Peyer's patch (tissue), 4 donors: Measurements from ENCODE around the gene MBTD1. TPM values are rescaled to one million over a fixed set of nuclear protein-coding genes. Genes with fewer than 3 reads are reported as not detected.

ENCODE experiments used
- DNase-seq, 3 donors: peaks; one replicate each; pipeline ENCODE4 v3.0.0-alpha.2; 2017 to 2019
- H3K27ac ChIP-seq, 4 donors: fragments of 200-600 bp; sonication (generic); one replicate each; pipeline ENCODE4 v1.5.1; 2016 to 2019
- H3K27me3 ChIP-seq, 2 donors: fragments of 200-600 bp; sonication (generic); one replicate each; pipeline ENCODE4 v1.5.1; 2019
- H3K36me3 ChIP-seq, 3 donors: fragments of 200-600 bp; sonication (generic); one replicate each; pipeline ENCODE4 v1.5.1; 2016 to 2019
- H3K4me1 ChIP-seq, 4 donors: fragments of 200-600 bp; sonication (generic); one replicate each; pipeline ENCODE4 v1.5.1; 2016 to 2019
- H3K4me3 ChIP-seq, 4 donors: fragments of 200-600 bp; sonication (generic); 1 replicate in 3 of 4; 2 replicates in 1 of 4; pipeline ENCODE4 v1.5.1; 2016 to 2019; ENCODE audit warnings: mild to moderate bottlenecking in 1 of 4
- H3K9me3 ChIP-seq, 4 donors: fragments of 200-600 bp; sonication (generic); one replicate each; pipeline ENCODE4 v1.5.1; 2016 to 2019; ENCODE audit warnings: mild to moderate bottlenecking in 1 of 4
- POLR2A ChIP-seq, 2 donors: fragments of 450-650 bp; IDR thresholded peaks; one replicate each; pipeline ENCODE4 v1.5.1; 2017; ENCODE audit warnings: antibody characterized with exemption in 2 of 2, mild to moderate bottlenecking in 2 of 2, moderate library complexity in 2 of 2
- total RNA-seq, 4 donors: library from RNA; depleted of rRNA; stranded (reverse); fragments of >200 nt; gene quantifications; one replicate each; pipeline ENCODE4 v1.1.0, GENCODE V29; 2016
- TF ChIP-seq, protein P1 (sequence below), 6 experiments: fragments of 450-650 bp in 4 of 6; fragments of 200-600 bp in 2 of 6; sonication (generic) in 1 of 6; IDR thresholded peaks; one replicate each; pipeline ENCODE4 v1.5.1; 2017 to 2019; ENCODE audit warnings: antibody characterized with exemption in 6 of 6, mild to moderate bottlenecking in 3 of 6, moderate library complexity in 1 of 6

MBTD1 gene
- total RNA-seq, 4 donors from 2014 or later: 13.2 to 27.6 (median 24.7) TPM

DNA sequence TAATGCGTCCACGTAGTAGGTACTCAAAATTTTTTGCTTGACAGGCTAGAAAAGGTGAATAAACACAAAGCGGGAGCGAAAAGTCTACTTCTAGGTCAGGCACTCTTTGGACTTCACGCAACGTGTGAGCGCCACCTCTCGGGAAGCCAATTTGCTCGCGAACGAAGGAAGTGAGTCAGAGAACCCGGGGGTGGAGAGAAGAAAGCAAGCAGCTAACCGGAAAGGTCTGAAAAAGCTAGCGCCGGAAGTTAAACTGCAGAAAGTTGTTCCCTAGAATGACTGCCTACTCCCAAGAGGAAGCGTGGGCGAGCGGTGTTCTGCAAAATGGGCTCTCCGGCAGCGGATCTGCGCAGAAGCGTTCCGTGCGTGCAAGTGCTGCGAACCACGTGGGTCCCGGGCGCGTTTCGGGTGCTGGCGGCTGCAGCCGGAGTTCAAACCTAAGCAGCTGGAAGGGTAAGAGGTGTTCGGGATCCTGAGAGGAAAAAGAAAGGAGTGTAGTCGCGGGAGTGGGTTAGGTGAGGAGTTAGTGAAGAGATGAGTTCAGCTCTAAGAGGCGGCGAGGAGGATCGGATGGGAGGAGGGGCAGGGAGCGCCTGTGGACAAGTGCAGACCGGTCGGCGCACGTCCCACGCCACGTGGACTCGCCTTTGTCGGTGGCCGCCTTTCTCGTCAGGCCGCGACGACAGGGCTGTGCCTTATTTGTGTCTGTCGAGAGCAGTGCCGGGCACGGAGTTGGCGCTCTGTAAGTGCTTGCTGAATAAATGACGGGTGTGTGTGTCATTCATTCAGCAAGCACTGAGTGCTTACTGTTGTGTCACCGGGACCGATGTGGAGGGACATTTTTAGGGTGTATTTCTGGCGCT lies 106.4 kb downstream of the MBTD1 start, which contains the start of gene NME1:
TSS of gene NME1 (plus strand) at position 350 of the 863 bp plus-strand sequence. CDS start 2,096 bp downstream, outside the sequence.
- Histone ChIP-seq H3K9me3 (no peaks in the 10 kb centered on the region), H3K4me3 (peak within 1 kb of the TSS; percentile 46 to 75 (median 62)), H3K4me1 (peaks cover 0 to 20% (median 0%) of the 10 kb centered on the region in 4 donors), H3K27me3 (no peaks in the 10 kb centered on the region), H3K36me3 (peaks cover 0 to 4% (median 0%) of the 10 kb centered on the region in 3 donors), H3K27ac (peak within 1 kb of the TSS; percentile 68 to 84 (median 74))
- peak; percentile 96 to 98 (median 96) for DNase-seq
- TF ChIP-seq POLR2A (IDR thresholded peaks at IDR 0.05): peak in 1 of 2 donors; percentile 34
- TF ChIP-seq, protein P1, sequence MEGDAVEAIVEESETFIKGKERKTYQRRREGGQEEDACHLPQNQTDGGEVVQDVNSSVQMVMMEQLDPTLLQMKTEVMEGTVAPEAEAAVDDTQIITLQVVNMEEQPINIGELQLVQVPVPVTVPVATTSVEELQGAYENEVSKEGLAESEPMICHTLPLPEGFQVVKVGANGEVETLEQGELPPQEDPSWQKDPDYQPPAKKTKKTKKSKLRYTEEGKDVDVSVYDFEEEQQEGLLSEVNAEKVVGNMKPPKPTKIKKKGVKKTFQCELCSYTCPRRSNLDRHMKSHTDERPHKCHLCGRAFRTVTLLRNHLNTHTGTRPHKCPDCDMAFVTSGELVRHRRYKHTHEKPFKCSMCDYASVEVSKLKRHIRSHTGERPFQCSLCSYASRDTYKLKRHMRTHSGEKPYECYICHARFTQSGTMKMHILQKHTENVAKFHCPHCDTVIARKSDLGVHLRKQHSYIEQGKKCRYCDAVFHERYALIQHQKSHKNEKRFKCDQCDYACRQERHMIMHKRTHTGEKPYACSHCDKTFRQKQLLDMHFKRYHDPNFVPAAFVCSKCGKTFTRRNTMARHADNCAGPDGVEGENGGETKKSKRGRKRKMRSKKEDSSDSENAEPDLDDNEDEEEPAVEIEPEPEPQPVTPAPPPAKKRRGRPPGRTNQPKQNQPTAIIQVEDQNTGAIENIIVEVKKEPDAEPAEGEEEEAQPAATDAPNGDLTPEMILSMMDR (IDR thresholded peaks at IDR 0.05): peak; percentile 47 to 92 (median 84)

GRCh38 chr17:51152766-51153209 lies 107.1 kb downstream of the MBTD1 start:
- TF ChIP-seq, protein P1 (IDR thresholded peaks at IDR 0.05): no peak
- TF ChIP-seq POLR2A (IDR thresholded peaks at IDR 0.05): no peak
- H3K9me3 ChIP-seq: no peaks in the 10 kb centered on the region
- no peaks in the 10 kb centered on the region for H3K27me3 ChIP-seq
- peak overlapping the region; percentile 68 to 84 (median 74) for H3K27ac ChIP-seq
- no peak for DNase-seq
- peaks cover 0 to under 1% (median 0%) of the 10 kb centered on the region in 3 donors for H3K36me3 ChIP-seq
- H3K4me3 ChIP-seq: peak overlapping the region; percentile 10 to 63 (median 14)
- peaks cover 0 to 20% (median 0%) of the 10 kb centered on the region in 4 donors for H3K4me1 ChIP-seq

- no peak for DNase-seq
- Histone ChIP-seq H3K4me3 (no peak overlapping the region), H3K27ac (no peak overlapping the region), H3K36me3 (no peaks in the 10 kb centered on the region), H3K27me3 (no peaks in the 10 kb centered on the region), H3K4me1 (peaks cover 0 to 20% (median 0%) of the 10 kb centered on the region in 4 donors), H3K9me3 (no peaks in the 10 kb centered on the region)
- TF ChIP-seq, protein P1 (IDR thresholded peaks at IDR 0.05): no peak
- TF ChIP-seq POLR2A (IDR thresholded peaks at IDR 0.05): no peak
Measured at GRCh38 chr17:51150932-51151331, 108.9 kb downstream of the MBTD1 start.

- no peak overlapping the region for H3K27ac ChIP-seq
- H3K36me3 ChIP-seq: no peaks in the 10 kb centered on the region
- no peaks in the 10 kb centered on the region for H3K9me3 ChIP-seq
- no peak overlapping the region for H3K4me3 ChIP-seq
- no peak for TF ChIP-seq POLR2A (IDR thresholded peaks at IDR 0.05)
- TF ChIP-seq, protein P1 (IDR thresholded peaks at IDR 0.05): no peak
- H3K4me1 ChIP-seq: peaks cover 0 to 10% (median 2%) of the 10 kb centered on the region in 4 donors
- no peak for DNase-seq
- no peaks in the 10 kb centered on the region for H3K27me3 ChIP-seq
Measured at GRCh38 chr17:51149163-51149562, 110.7 kb downstream of the MBTD1 start.

DNA sequence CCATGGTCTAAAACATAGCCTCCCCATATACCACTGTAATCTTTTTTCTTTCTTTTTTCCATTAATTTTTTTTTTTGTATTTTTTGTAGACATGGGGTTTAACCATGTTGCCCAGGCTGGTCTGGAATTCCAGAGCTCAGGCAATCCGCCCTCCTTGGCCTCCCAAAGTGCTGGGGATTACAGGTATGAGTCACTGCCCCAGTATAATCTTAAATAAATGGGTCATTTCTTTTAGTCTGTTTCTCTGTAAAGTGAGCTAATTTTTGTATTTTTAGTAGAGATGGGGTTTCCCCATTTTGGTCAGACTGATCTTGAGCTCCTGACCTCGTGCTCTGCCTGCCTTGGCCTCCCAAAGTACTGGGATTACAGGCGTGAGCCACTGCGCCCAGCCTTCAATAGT lies 112.2 kb downstream of the MBTD1 start:
- H3K4me1 ChIP-seq: peaks cover 0 to 4% (median 2%) of the 10 kb centered on the region in 4 donors
- no peak overlapping the region for H3K4me3 ChIP-seq
- no peaks in the 10 kb centered on the region for H3K9me3 ChIP-seq
- no peak for TF ChIP-seq POLR2A (IDR thresholded peaks at IDR 0.05)
- TF ChIP-seq, protein P1 (IDR thresholded peaks at IDR 0.05): no peak
- DNase-seq: no peak
- no peaks in the 10 kb centered on the region for H3K36me3 ChIP-seq
- H3K27ac ChIP-seq: no peak overlapping the region
- H3K27me3 ChIP-seq: no peaks in the 10 kb centered on the region
